HepG2 (cell line): ENCODE measurements around the gene RELB. TPM values are rescaled to one million over a fixed set of nuclear protein-coding genes. Genes with fewer than 3 reads are reported as not detected.

ENCODE experiments used
- CBFB ChIP-seq: sonication (generic); formaldehyde crosslinking; IDR thresholded peaks from 2 replicates; pipeline ENCODE4 v1.4.0; 2020; ENCODE audit warnings: missing genetic modification reagents
- CEBPZ ChIP-seq: IDR thresholded peaks from 2 replicates; pipeline ENCODE4 v1.6.1; 2012; ENCODE audit warnings: low read length, improper control_type of control experiment
- CHCHD3 ChIP-seq: sonication (generic); formaldehyde crosslinking; IDR thresholded peaks from 2 replicates; pipeline ENCODE4 v1.8.0; 2022; ENCODE audit warnings: mild to moderate bottlenecking, missing genetic modification reagents, moderate library complexity
- GPN1 ChIP-seq: sonication (generic); formaldehyde crosslinking; IDR thresholded peaks from 2 replicates; pipeline ENCODE4 v1.5.1; 2020; ENCODE audit warnings: missing genetic modification reagents, borderline replicate concordance
- MXD4 ChIP-seq: IDR thresholded peaks from 2 replicates; pipeline ENCODE4 v1.6.1; 2016; ENCODE audit warnings: mild to moderate bottlenecking, missing biosample characterization, missing genetic modification reagents
- PATZ1 ChIP-seq: sonication (generic); formaldehyde crosslinking; IDR thresholded peaks from 2 replicates; pipeline ENCODE4 v1.4.0; 2020; ENCODE audit warnings: missing genetic modification reagents
- POGZ ChIP-seq: sonication (generic); formaldehyde crosslinking; IDR thresholded peaks from 2 replicates; pipeline ENCODE4 v1.4.0; 2020; ENCODE audit warnings: mild to moderate bottlenecking, missing genetic modification reagents
- SOX6 ChIP-seq, 2 experiments: fragments of 450-650 bp in 1 of 2; sonication (generic) in 1 of 2; formaldehyde crosslinking in 1 of 2; IDR thresholded peaks; 2 replicates each; pipeline versions ENCODE4 v1.4.0 to v1.6.1; 2017 to 2020; ENCODE audit warnings: antibody characterized with exemption in 1 of 2, mild to moderate bottlenecking in 1 of 2, missing genetic modification reagents in 1 of 2
- TEAD2 ChIP-seq: sonication (generic); formaldehyde crosslinking; IDR thresholded peaks from 2 replicates; pipeline ENCODE4 v1.9.0; 2021; ENCODE audit warnings: missing genetic modification reagents
- TGIF2 ChIP-seq: IDR thresholded peaks from 2 replicates; pipeline ENCODE4 v1.6.1; 2016; ENCODE audit warnings: control low read depth, missing compliant biosample characterization
- ZFP36L2 ChIP-seq: sonication (generic); formaldehyde crosslinking; IDR thresholded peaks from 2 replicates; pipeline ENCODE4 v1.4.0; 2020; ENCODE audit warnings: missing genetic modification reagents
- ZMYM3 ChIP-seq: sonication (generic); formaldehyde crosslinking; IDR thresholded peaks from 2 replicates; pipeline ENCODE4 v1.5.1; 2020; ENCODE audit warnings: mild to moderate bottlenecking, missing genetic modification reagents
- ZNF251 ChIP-seq: sonication (generic); formaldehyde crosslinking; IDR thresholded peaks from 2 replicates; pipeline ENCODE4 v1.9.0; 2021; ENCODE audit warnings: mild to moderate bottlenecking, missing genetic modification reagents
- ZNF318 ChIP-seq: sonication (generic); formaldehyde crosslinking; IDR thresholded peaks from 2 replicates; pipeline ENCODE4 v1.4.0; 2020; ENCODE audit warnings: mild to moderate bottlenecking, missing genetic modification reagents
- ZNF333 ChIP-seq: sonication (generic); formaldehyde crosslinking; IDR thresholded peaks from 2 replicates; pipeline ENCODE4 v1.4.0; 2020; ENCODE audit warnings: mild to moderate bottlenecking, missing genetic modification reagents, borderline replicate concordance
- ZNF543 ChIP-seq: sonication (generic); formaldehyde crosslinking; IDR thresholded peaks from 2 replicates; pipeline ENCODE4 v1.4.0; 2020; ENCODE audit warnings: mild to moderate bottlenecking, missing genetic modification reagents
- ZNF644 ChIP-seq: IDR thresholded peaks from 2 replicates; pipeline ENCODE4 v1.6.1; 2016; ENCODE audit warnings: low read depth
- polyA plus RNA-seq, 8 experiments: library from polyadenylated mRNA; depleted of rRNA in 3 of 8; stranded (reverse) in 7 of 8; unstranded in 1 of 8; fragments of >200 nt; fragmentation: Illumina TruSeq in 4 of 8; extraction: Trizol in 4 of 8; gene quantifications; 2 replicates each; pipeline versions ENCODE4 v1.2.1 to v1.2.3, GENCODE V29; 2011 to 2016; ENCODE audit warnings: low read depth in 4 of 8, missing spikeins in 1 of 8, mixed read lengths in 1 of 8; ENCODE audit not compliant: insufficient read depth in 1 of 8
- total RNA-seq, 5 experiments: library from RNA; depleted of rRNA; stranded (reverse); fragments of >200 nt; fragmentation: Illumina TruSeq; extraction: Trizol; gene quantifications; 2 replicates each; pipeline ENCODE4 v1.2.3, GENCODE V29; 2016; ENCODE audit warnings: low read depth in 1 of 5

The RELB gene
- total and polyA plus RNA-seq, 2 of the 13 experiments (the other 11 are each of a cell fraction or from before 2014, with no cell fraction given) = 1.9 to 3.5 TPM

- TF ChIP-seq ZNF318 (CRISPR knock-in tag) (0 out of 2 replicates have a peak, but pooled peaks have one; percentile 66), CBFB (CRISPR knock-in tag) (peak; percentile 51; the same call in 1 of the 2 replicates), ZNF644 (CRISPR knock-in tag) (peak; percentile 54), TGIF2 (CRISPR knock-in tag) (peak; percentile 65), ZMYM3 (CRISPR knock-in tag) (peak; percentile 70), CHCHD3 (CRISPR knock-in tag) (no peak), ZNF251 (CRISPR knock-in tag) (no peak), ZFP36L2 (CRISPR knock-in tag) (no peak), PATZ1 (peak; percentile 91), POGZ (CRISPR knock-in tag) (no peak; the same call in 1 of the 2 replicates), CEBPZ (no peak), MXD4 (CRISPR knock-in tag) (peak; percentile 66; the same call in 1 of the 2 replicates), SOX6 (IDR thresholded peaks at IDR 0.05) (no peak), SOX6 (CRISPR knock-in tag; IDR thresholded peaks at IDR 0.05) (peak; percentile 93), ZNF543 (CRISPR knock-in tag) (peak; percentile 77), ZNF333 (CRISPR knock-in tag) (no peak), GPN1 (CRISPR knock-in tag) (no peak), TEAD2 (no peak)
Measured at GRCh38 chr19:45045671-45046353, 44.5 kb downstream of the RELB start (continued).
